Fibroblast of lung (primary cell): ENCODE data around the gene WDTC1. TPM values are rescaled to one million over a fixed set of nuclear protein-coding genes. Genes with fewer than 3 reads are reported as not detected.

Experiments
- DNase-seq, 2 donors: peaks; one replicate each; pipeline versions ENCODE4 v3.0.0 to v3.0.0-alpha.2; 2010; ENCODE audit warnings: low read depth in 2 of 2
- H2AFZ ChIP-seq: 2 replicates; pipeline ENCODE4 v1.5.1; 2012; ENCODE audit warnings: low read length, control low read depth, inconsistent platforms
- H3K27ac ChIP-seq: 2 replicates; pipeline ENCODE4 v1.5.1; 2011; ENCODE audit warnings: low read length, control low read depth; ENCODE audit not compliant: insufficient read depth
- H3K27me3 ChIP-seq: 2 replicates; pipeline ENCODE4 v1.5.1; 2011; ENCODE audit warnings: mild to moderate bottlenecking, low read length; ENCODE audit not compliant: control insufficient read depth, insufficient read depth
- H3K36me3 ChIP-seq: 2 replicates; pipeline ENCODE4 v1.5.1; 2011; ENCODE audit warnings: low read length; ENCODE audit not compliant: control insufficient read depth, insufficient read depth
- H3K4me1 ChIP-seq: 2 replicates; pipeline ENCODE4 v1.5.1; 2011; ENCODE audit warnings: low read length; ENCODE audit not compliant: control insufficient read depth, insufficient read depth; ENCODE audit errors: extremely low read depth
- H3K4me2 ChIP-seq: 2 replicates; pipeline ENCODE4 v1.5.1; 2011; ENCODE audit warnings: low read length, control low read depth; ENCODE audit not compliant: insufficient read depth; ENCODE audit errors: extremely low read depth
- H3K4me3 ChIP-seq, 4 experiments: fragments of 200-600 bp in 1 of 4; sonication (generic) in 1 of 4; replicated peaks in 1 of 4; 2 replicates each; pipeline ENCODE4 v1.5.1; 2011 to 2016; ENCODE audit warnings: low read length in 4 of 4, low read depth in 3 of 4, mild to moderate bottlenecking in 3 of 4, control low read depth in 2 of 4, inconsistent platforms in 1 of 4, mixed read lengths in 1 of 4; ENCODE audit not compliant: insufficient read depth in 1 of 4; ENCODE audit errors: control extremely low read depth in 1 of 4
- H3K79me2 ChIP-seq: 2 replicates; pipeline ENCODE4 v1.5.1; 2012; ENCODE audit warnings: mild to moderate bottlenecking, low read length, inconsistent platforms; ENCODE audit not compliant: control insufficient read depth, insufficient read depth
- H3K9ac ChIP-seq: 2 replicates; pipeline ENCODE4 v1.5.1; 2011; ENCODE audit warnings: mild to moderate bottlenecking, low read length, control low read depth; ENCODE audit not compliant: insufficient read depth
- H3K9me3 ChIP-seq: 2 replicates; pipeline ENCODE4 v1.5.1; 2012; ENCODE audit warnings: low read depth, low read length; ENCODE audit not compliant: control insufficient read depth, insufficient read depth
- H4K20me1 ChIP-seq: 2 replicates; pipeline ENCODE4 v1.5.1; 2011; ENCODE audit warnings: low read length; ENCODE audit not compliant: control insufficient read depth, insufficient read depth; ENCODE audit errors: extremely low read depth
- CTCF ChIP-seq, 2 donors: IDR thresholded peaks in 1 of 2; conservative IDR thresholded peaks in 1 of 2; 1 replicate in 1 of 2; 2 replicates in 1 of 2; pipeline ENCODE4 v1.5.1; 2011 to 2012; ENCODE audit warnings: low read length in 2 of 2, control low read depth in 1 of 2, inconsistent platforms in 1 of 2, low read depth in 1 of 2, mild to moderate bottlenecking in 1 of 2
- EZH2 ChIP-seq: IDR thresholded peaks from 2 replicates; pipeline ENCODE4 v1.5.1; 2012; ENCODE audit warnings: low read length, control low read depth, mild to moderate bottlenecking; ENCODE audit errors: missing control alignments
- polyA plus RNA-seq, 2 donors: library from polyadenylated mRNA; depleted of rRNA in 1 of 2; stranded (reverse) in 1 of 2; unstranded in 1 of 2; fragments of >200 nt; gene quantifications; 2 replicates each; pipeline ENCODE4 v1.2.1, GENCODE V29; 2011 to 2012; ENCODE audit warnings: missing spikeins in 1 of 2
- total RNA-seq: library from RNA; depleted of rRNA; stranded (reverse); fragments of >200 nt; gene quantifications from 2 replicates; pipeline ENCODE4 v1.2.1, GENCODE V29; 2014

WDTC1 gene
- total and polyA plus RNA-seq, 2 donors (not counting 1 experiment from before 2014, with no cell fraction given), result 10.7 to 23.3 TPM

GRCh38 chr1:27246194-27246593 lies 11.8 kb downstream of the WDTC1 start:
- Histone ChIP-seq H3K4me2 (no peak overlapping the region), H3K9me3 (no peaks in the 10 kb centered on the region), H3K4me3 (no peak overlapping the region), H3K9ac (no peak overlapping the region), H3K27ac (no peak overlapping the region), H3K4me1 (no peaks in the 10 kb centered on the region), H3K79me2 (no peaks in the 10 kb centered on the region), H4K20me1 (no peaks in the 10 kb centered on the region), H2AFZ (no peak overlapping the region), H3K27me3 (no peaks in the 10 kb centered on the region), H3K36me3 (no peaks in the 10 kb centered on the region)
- no peak for DNase-seq
- no peak for TF ChIP-seq CTCF (conservative IDR thresholded peaks at IDR 0.05 in 1 of 2, IDR thresholded peaks at IDR 0.05 in 1 of 2; ENCODE audit: low read depth in 1 of 2, low read length in 2 of 2)
- no peak for TF ChIP-seq EZH2

GRCh38 chr1:27253596-27253995 lies 19.2 kb downstream of the WDTC1 start:
- H3K36me3 ChIP-seq, result no peaks in the 10 kb centered on the region
- no peak overlapping the region for H2AFZ ChIP-seq
- H3K9ac ChIP-seq, result no peak overlapping the region
- no peak overlapping the region for H3K4me3 ChIP-seq
- no peak for DNase-seq
- no peaks in the 10 kb centered on the region for H3K79me2 ChIP-seq
- no peak for TF ChIP-seq EZH2
- no peaks in the 10 kb centered on the region for H3K4me1 ChIP-seq
- H4K20me1 ChIP-seq, result no peaks in the 10 kb centered on the region
- no peak overlapping the region for H3K4me2 ChIP-seq
- no peaks in the 10 kb centered on the region for H3K27me3 ChIP-seq
- no peak overlapping the region for H3K27ac ChIP-seq
- no peaks in the 10 kb centered on the region for H3K9me3 ChIP-seq

- DNase-seq, result no peak
- no peaks in the 10 kb centered on the region for H3K27me3 ChIP-seq
- no peaks in the 10 kb centered on the region for H3K4me1 ChIP-seq
- H3K9me3 ChIP-seq, result no peaks in the 10 kb centered on the region
- H3K36me3 ChIP-seq, result no peaks in the 10 kb centered on the region
- H4K20me1 ChIP-seq, result no peaks in the 10 kb centered on the region
- no peak overlapping the region for H3K27ac ChIP-seq
- no peak overlapping the region for H3K4me2 ChIP-seq
- H2AFZ ChIP-seq, result no peak overlapping the region
- TF ChIP-seq CTCF (conservative IDR thresholded peaks at IDR 0.05 in 1 of 2, IDR thresholded peaks at IDR 0.05 in 1 of 2; ENCODE audit: low read depth in 1 of 2, low read length in 2 of 2) (no peak), EZH2 (no peak)
- H3K4me3 ChIP-seq, result no peak overlapping the region
- H3K79me2 ChIP-seq, result no peaks in the 10 kb centered on the region
- H3K9ac ChIP-seq, result no peak overlapping the region
Measured at GRCh38 chr1:27255136-27255535, 20.7 kb downstream of the WDTC1 start.
